HG03378 (cell line): Measurements from ENCODE around the gene SLC7A14.

Source experiments
- ATAC-seq: cut with Tn5 transposase; IDR thresholded peaks from one replicate; pipeline ENCODE4 v1.9.1; 2021; ENCODE audit warnings: mild to moderate bottlenecking, moderate library complexity; ENCODE audit not compliant: unreplicated experiment

The SLC7A14 gene

GRCh38 chr3:170499562-170500156, 86.2 kb downstream of the SLC7A14 start:
- no peak for ATAC-seq

DNA sequence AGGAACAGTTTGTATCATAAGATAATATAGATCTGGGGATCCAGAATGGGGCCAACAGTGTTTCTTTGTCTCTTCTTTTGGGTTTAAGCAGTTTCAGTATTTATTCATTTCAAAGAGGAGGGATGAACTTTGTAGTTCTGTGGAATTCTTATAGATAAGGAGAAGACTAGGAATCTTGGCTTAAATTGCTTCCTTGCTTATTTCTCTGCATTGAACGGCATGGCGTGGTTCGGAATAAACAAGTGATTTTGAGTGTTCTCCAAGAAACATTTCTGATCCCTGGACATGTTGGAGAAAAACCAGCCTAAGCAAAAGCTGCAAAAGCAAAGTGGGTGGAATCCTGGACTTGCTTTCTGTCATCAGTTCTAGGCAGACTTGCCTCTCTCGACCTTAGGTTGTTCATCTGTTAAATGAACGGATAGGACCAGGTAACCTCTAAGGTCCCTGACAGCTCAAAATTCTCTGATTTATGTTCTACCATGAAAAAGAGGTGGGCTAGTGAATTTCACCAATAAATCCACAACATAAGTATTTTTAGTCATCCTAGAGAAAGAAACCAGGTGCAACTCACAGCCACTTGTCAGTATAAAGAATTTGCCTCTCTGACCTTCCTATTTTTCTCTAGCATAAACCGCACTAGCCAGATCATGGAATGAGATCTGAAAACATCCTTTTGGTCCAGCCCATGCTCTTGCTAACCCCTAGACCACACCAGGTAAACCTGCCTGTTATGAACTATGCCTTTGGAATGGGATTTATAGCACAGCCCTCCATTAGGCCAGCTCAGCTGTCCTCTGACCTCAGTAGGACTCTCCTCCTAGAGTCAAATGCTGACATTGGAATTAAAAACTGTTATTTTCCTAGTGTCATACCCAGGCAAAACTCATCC, 88.4 kb downstream of the SLC7A14 start:
- no peak for ATAC-seq

- no peak for ATAC-seq
Observed at GRCh38 chr3:170496868-170497140, 89.1 kb downstream of the SLC7A14 start.

DNA sequence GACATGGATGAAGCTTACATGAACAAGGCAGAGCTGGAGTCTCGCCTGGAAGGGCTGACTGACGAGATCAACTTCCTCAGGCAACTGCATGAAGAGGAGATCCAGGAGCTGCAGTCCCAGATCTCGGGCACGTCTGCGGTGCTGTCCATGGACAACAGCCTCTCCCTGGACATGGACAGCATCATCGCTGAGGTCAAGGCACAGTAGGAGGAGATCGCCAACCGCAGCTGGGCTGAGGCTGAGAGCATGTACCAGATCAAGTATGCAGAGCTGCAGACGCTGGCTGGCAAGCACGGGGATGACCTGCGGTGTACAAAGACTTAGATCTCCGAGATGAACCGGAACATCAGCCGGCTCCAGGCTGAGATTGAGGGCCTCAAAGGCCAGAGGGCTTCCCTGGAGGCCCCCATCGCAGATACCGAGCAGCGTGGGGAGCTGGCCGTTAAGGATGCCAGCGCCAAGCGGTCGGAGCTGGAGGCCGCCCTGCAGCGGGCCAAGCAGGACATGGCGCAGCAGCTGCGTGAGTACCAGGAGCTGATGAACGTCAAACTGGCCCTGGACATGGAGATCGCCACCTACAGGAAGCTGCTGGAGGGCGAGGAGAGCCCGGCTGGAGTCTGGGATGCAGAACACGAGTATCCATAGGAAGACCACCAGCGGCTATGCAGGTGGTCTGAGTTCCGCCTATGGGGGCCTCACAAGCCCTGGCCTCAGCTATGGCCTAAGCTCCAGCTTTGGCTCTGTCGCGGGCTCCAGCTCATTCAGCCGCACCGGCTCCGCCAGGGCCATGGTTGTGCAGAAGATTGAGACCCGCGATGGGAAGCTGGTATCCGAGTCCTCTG, 89.6 kb downstream of the SLC7A14 start:
- no peak for ATAC-seq

GRCh38 chr3:170494766-170495165, 91.1 kb downstream of the SLC7A14 start:
- ATAC-seq, result no peak

DNA sequence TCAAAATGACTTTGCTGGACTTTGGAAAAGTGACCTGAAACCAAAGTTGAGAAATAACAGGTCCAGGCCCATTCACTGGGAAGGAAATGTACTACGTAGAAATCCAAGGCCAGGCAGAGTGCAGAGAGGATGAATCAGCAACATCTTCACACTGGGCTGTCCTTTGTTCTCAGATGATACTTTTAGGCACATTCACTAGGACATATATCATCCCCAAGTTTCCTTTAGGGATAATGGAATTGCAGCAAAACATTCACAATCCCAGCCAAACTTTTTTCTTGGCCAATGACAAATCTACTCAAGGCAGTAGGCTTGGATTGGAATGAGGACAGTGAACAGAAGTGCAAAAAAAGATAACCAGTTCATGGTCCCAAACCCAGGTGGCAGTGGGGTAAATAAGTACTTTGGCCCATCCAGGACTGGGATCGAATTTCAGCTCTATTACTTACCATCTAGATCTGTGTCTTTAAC, 92.1 kb downstream of the SLC7A14 start:
- no peak for ATAC-seq

- ATAC-seq, result no peak
Observed at GRCh38 chr3:170491901-170492300, 94.0 kb downstream of the SLC7A14 start.

GRCh38 chr3:170490828-170491560, 94.9 kb downstream of the SLC7A14 start:
- ATAC-seq, result no peak

- no peak for ATAC-seq
Observed at GRCh38 chr3:170488802-170489201, 97.1 kb downstream of the SLC7A14 start.

DNA sequence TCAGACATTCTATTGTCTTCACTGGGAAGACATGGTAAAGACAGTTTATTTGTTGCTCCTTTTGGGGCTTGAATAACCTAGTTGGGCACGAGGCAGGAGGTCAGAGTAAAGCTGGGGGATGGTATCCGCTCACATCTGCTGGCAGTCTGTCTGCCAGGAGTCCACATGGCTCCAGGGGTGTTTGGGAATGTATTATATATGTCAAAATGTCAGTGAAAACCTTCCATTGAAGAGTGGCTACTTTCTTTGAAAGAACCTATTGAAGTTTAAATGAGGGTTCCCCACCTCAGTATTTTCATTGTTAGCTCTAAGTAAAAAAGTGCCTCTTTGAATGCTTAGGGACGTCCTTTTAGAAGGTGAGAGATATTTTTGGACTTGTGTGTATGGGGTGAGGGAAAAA, 98.8 kb downstream of the SLC7A14 start:
- no peak for ATAC-seq

DNA sequence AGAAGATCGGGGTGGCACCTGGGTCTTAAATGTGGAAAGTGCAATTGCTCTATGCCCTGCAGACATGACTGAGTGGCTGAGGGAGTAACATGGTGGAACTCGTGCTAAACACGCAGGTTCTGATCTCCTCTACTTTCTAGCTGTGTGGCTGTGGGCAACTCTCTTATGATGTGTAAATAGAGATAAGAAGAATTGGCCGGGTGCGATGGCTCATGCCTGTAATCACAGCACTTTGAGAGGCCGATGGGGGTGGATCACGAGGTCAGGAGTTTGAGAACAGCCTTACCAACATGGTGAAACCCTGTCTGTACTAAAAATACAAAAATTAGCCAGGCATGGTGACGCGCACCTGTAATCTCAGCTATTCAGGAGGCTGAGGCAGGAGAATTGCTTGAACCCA, 99.5 kb downstream of the SLC7A14 start:
- no peak for ATAC-seq

- ATAC-seq, result no peak
Observed at GRCh38 chr3:170485696-170486095, 100.2 kb downstream of the SLC7A14 start.

DNA sequence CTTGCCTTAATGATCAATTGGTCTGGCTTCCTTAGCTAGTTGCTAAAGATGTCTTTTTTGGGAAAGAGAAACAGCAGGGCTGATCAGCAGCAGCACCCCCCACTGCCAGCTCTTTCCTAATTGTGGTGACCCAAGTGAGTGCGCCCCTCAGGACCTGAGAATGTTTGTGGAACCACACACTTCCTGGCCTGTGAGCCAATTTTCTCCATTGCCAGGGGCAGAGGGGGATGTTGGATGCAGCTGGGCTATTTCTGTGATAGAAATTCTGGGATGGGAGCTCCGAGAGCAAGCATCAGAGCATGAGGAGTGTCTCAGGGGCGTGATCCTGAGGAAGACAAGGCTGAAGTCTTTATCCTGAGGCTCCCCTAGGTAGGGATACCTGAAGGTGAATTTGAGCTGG, 100.6 kb downstream of the SLC7A14 start:
- no peak for ATAC-seq

- ATAC-seq, result no peak
Observed at GRCh38 chr3:170484869-170485268, 101.0 kb downstream of the SLC7A14 start.

DNA sequence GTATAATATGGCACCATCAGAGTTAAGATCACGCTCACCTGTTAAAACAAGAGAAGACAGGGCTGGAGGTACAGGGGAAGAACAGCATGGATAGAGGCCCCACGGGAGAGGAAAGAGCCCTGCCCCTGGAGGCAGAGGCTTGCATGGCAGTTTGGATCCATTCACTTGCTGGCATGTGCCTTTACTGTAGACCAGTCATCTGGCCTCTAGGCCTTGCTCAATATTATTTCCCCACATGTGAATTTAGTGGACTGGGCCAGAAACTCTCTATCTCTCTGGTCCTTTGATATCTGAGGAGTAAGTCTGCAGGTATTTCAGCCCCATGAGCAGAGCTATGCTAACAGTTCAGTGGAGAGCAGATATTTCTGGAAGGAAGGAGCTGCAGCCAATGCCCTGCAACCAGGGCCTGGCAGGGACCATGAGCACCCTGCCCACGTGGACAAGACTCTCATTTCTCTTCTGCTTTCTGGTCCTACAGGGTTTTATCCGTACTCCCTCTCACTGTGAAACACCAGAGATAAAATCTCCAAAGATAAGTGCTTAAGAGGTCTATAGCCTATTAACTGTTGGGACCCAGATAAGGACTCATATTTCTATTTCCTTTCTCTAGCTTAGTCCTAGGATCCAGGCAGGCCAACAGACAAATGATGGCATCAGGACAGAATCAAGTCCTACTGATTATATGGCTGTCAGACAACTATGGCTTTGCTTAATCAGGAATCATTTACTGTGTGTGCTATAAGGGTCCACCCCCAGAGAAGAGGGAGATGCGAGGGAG, 102.2 kb downstream of the SLC7A14 start:
- no peak for ATAC-seq

GRCh38 chr3:170482199-170482598, 103.7 kb downstream of the SLC7A14 start:
- ATAC-seq, result no peak

- ATAC-seq, result no peak
Observed at GRCh38 chr3:170480111-170480510, 105.8 kb downstream of the SLC7A14 start.

GRCh38 chr3:170477395-170477794, 108.5 kb downstream of the SLC7A14 start:
- no peak for ATAC-seq

DNA sequence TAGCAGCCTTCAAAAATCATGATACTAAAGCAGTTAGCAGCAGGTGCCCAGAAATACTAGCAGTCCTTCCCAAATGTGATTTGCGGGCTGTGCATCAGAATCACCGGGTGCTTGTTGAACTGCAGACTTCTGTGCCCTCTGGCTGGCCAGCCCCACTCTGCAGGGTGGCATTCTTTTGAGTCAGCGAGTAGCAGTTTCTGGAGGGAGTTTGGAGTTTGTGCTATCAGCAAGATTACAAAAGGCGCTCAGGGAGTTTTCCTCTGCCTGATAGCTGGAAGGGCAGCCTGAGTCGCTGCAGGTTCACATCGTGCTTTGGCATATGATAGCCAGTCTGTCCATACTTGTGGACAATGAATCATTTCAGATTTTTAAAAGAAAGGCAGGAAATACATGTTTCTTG, 109.6 kb downstream of the SLC7A14 start:
- no peak for ATAC-seq

DNA sequence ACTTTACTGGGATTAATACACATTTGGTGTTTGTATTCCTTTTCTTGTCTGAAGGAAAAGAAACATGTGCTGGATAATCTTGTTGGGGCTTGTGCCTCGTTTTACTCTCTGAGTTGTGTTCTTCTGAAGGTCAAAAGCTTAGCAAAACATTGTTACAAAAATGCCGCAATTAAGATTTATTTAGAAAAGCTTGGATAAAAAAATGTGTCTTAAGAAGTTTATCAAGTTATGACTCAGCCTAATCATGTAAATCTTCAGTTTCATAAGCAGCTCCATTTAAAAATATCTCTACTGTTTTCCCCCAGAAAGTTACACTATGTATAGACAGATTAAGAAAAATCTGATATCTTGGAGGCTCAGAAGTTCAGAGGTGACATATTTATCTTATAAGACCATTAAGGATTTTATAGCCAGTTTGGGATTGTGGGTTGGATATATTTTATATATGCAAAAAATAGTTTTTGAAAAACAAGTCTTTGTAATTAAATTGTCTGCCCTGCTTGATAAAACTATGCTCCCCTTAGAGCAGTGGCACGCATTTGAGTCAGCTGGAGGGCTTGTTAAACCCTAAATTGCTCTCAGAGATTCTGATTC, 110.7 kb downstream of the SLC7A14 start:
- no peak for ATAC-seq
